NCI-H146 treated with DMSO at 0.1 percent for 48 hours (cell line): Measurements from ENCODE around the gene SERP2.

Source experiments
- DNase-seq: peaks from one replicate; lab custom pipeline; 2025; ENCODE audit not compliant: unreplicated experiment; lab: John Stamatoyannopoulos, UW

SERP2 gene

GRCh38 chr13:44386913-44387556 lies 13.4 kb downstream of the SERP2 start:
- no peak for DNase-seq

- no peak for DNase-seq
Measured at GRCh38 chr13:44388427-44389059, 14.9 kb downstream of the SERP2 start.

GRCh38 chr13:44389060-44389666 lies 15.5 kb downstream of the SERP2 start:
- DNase-seq: no peak

GRCh38 chr13:44389876-44390275 lies 16.3 kb downstream of the SERP2 start:
- no peak for DNase-seq

GRCh38 chr13:44393391-44393790 lies 19.8 kb downstream of the SERP2 start:
- DNase-seq: no peak

- no peak for DNase-seq
Measured at GRCh38 chr13:44394658-44395057, 21.0 kb downstream of the SERP2 start.

GRCh38 chr13:44395976-44396694 lies 22.5 kb downstream of the SERP2 start:
- DNase-seq: no peak

- DNase-seq: no peak
Measured at GRCh38 chr13:44396701-44397580, 23.3 kb downstream of the SERP2 start.

- DNase-seq: no peak
Measured at GRCh38 chr13:44397766-44398223, 24.2 kb downstream of the SERP2 start.

GRCh38 chr13:44398606-44399005 lies 25.0 kb downstream of the SERP2 start:
- no peak for DNase-seq

GRCh38 chr13:44399074-44399473 lies 25.4 kb downstream of the SERP2 start:
- peak; percentile 66 for DNase-seq

GRCh38 chr13:44400736-44401135 lies 27.1 kb downstream of the SERP2 start:
- DNase-seq: no peak

GRCh38 chr13:44401577-44401976 lies 28.0 kb downstream of the SERP2 start:
- DNase-seq: no peak

- peak; percentile 16 for DNase-seq
Measured at GRCh38 chr13:44402899-44403445, 29.3 kb downstream of the SERP2 start.

- peak; percentile 42 for DNase-seq
Measured at GRCh38 chr13:44403461-44404056, 29.9 kb downstream of the SERP2 start.

- DNase-seq: peak; percentile 81
Measured at GRCh38 chr13:44404261-44405132, 30.9 kb downstream of the SERP2 start.

- DNase-seq: no peak
Measured at GRCh38 chr13:44406617-44407016, 33.0 kb downstream of the SERP2 start.

GRCh38 chr13:44407379-44407778 lies 33.8 kb downstream of the SERP2 start:
- DNase-seq: no peak

GRCh38 chr13:44407891-44408290 lies 34.3 kb downstream of the SERP2 start:
- no peak for DNase-seq
